Lower leg skin (tissue), 4 donors: ENCODE results near the gene CBFA2T3. TPM values are rescaled to one million over a fixed set of nuclear protein-coding genes. Genes with fewer than 3 reads are reported as not detected.

Experiments
- DNase-seq, 2 donors: peaks; one replicate each; pipeline ENCODE4 v3.0.0-alpha.2; 2019; ENCODE audit warnings: low spot score in 2 of 2
- H3K4me3 ChIP-seq: fragments of 200-600 bp; sonication (generic); 2 replicates; pipeline ENCODE4 v1.5.1; 2017; ENCODE audit warnings: mild to moderate bottlenecking, low read depth; ENCODE audit not compliant: poor library complexity, severe bottlenecking
- POLR2A ChIP-seq, 2 donors: fragments of 450-650 bp; IDR thresholded peaks; one replicate each; pipeline ENCODE4 v1.6.1; 2016 to 2017; ENCODE audit warnings: antibody characterized with exemption in 2 of 2, mild to moderate bottlenecking in 1 of 2, moderate library complexity in 1 of 2
- WGBS, 2 donors: methylation state at CpG; one replicate each; pipeline ENCODE4 v1.1.5; 2018; 5-methylcytosine and 5-hydroxymethylcytosine counted together
- intact Hi-C: fragments of 100-400 bp; cut with DNase I; formaldehyde crosslinking; loops from one replicate; pipeline ENCODE4 v1.15.0; 2023; ENCODE audit warnings: low total_unique reads
- total RNA-seq, 4 donors: library from RNA; depleted of rRNA; stranded (reverse); fragments of >200 nt; gene quantifications; one replicate each; pipeline ENCODE4 v1.1.0, GENCODE V29; 2016
- TF ChIP-seq, protein P1 (sequence below), 3 donors: fragments of 450-650 bp; IDR thresholded peaks; one replicate each; pipeline ENCODE4 v1.5.1; 2016; ENCODE audit warnings: antibody characterized with exemption in 3 of 3, mild to moderate bottlenecking in 3 of 3, moderate library complexity in 2 of 3

Gene CBFA2T3
- total RNA-seq, 4 donors from 2014 or later = 0.93 to 4.4 (median 2.9) TPM

DNA sequence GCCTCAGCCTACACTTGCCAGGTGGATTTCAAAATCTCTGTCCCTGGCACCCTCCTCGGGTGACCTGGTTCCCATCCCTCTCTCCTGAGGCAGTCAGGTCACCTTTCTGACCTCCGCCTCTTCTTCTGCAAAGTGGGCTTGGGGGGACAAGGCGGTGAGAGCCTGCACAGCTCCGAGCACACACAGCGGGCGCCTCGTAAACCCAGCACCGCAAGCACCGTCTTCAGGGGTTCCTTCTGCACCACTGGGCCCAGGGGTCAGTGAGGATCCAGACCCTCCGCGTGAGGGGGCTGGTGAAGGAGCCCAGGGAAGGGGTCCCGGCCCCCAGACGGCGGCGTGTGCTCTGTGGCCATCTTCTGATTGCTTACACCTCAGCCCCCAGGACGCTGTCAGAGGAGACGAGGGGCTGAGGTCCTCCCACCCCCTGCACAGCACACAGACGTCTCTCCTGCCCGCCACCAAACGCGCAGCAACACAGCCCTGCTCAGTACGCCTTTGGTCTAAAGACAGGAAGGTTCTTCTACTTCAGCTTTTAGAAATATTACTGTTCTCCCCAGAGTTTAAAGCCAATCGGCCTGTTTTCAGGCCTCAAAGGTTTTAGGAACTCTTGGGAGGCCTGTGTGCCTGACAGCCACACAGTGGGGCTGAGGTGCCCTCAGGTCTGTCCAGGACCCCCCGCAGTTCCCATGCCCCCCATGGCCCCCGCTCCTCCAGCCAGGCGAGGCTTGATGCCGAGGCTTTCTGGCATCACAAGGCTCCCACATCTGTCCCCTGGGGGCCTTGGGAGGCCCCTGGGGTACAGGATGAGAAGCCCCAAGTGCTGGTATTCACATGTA, 2.7 kb downstream of the CBFA2T3 start:
- H3K4me3 ChIP-seq = no peak overlapping the region
- TF ChIP-seq, protein P1, sequence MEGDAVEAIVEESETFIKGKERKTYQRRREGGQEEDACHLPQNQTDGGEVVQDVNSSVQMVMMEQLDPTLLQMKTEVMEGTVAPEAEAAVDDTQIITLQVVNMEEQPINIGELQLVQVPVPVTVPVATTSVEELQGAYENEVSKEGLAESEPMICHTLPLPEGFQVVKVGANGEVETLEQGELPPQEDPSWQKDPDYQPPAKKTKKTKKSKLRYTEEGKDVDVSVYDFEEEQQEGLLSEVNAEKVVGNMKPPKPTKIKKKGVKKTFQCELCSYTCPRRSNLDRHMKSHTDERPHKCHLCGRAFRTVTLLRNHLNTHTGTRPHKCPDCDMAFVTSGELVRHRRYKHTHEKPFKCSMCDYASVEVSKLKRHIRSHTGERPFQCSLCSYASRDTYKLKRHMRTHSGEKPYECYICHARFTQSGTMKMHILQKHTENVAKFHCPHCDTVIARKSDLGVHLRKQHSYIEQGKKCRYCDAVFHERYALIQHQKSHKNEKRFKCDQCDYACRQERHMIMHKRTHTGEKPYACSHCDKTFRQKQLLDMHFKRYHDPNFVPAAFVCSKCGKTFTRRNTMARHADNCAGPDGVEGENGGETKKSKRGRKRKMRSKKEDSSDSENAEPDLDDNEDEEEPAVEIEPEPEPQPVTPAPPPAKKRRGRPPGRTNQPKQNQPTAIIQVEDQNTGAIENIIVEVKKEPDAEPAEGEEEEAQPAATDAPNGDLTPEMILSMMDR (IDR thresholded peaks at IDR 0.05) = no peak
- TF ChIP-seq POLR2A (IDR thresholded peaks at IDR 0.05) = no peak
- DNase-seq = no peak
- intact Hi-C loops = no loop called here
- 73 to 74% methylated on average over 21 to 27 of the region's 27 CpGs for WGBS, 2 donors

DNA sequence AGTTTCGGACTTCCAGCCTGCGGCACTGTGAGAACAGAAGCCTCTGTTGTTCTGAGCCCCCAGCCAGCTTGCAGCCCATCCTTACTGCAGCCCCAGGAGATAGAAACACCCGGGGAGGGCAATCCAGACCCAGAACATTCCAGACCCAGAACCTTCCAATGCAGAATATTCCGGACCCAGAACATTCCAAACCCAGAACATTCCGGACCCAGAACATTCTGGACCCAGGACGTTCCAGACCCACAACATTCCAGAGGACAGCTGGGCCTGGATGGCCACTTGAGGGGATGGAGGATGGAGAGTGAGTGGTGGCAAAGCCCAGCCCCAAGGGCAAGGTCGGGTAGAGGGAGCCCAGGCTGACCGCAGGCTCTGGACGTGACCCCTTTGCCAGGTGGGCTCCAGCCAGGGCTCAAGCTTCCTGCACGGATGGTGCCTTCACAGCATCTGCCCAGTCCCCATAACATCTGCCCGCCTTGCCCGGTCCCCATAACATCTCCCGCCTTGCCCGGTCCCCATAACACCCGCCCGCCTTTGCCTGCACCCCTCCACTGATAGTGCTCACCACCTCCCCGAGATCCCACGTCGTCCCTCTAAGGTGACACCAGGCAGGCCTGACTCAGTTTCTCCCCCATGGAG, 3.5 kb downstream of the CBFA2T3 start:
- intact Hi-C loops = no loop called here
- no peak for DNase-seq
- no peak overlapping the region for H3K4me3 ChIP-seq
- TF ChIP-seq, protein P1 (IDR thresholded peaks at IDR 0.05) = no peak
- TF ChIP-seq POLR2A (IDR thresholded peaks at IDR 0.05) = no peak
- WGBS, 2 donors = 83 to 84% methylated on average over 19 of the region's 19 CpGs

DNA sequence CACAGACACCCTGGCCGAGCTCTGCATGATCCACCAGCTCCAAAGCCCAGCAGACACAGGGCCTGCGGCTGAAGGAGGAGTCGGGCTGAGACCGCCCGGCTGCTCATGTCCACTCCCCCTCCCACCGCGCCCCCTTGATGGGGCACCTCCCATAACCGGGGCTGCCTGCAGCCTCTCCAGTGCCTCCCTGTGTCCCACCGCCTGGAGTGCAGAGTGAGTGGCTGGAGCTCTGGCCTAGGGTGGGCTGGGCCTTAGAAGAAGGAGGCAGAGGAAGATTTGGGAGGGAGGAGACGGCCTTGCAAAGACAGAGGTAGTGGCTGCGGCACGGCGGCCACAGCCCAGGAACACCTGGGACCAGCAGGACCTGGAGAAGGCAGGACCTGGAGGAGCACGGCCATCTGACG, 4.0 kb downstream of the CBFA2T3 start:
- no peak overlapping the region for H3K4me3 ChIP-seq
- 63% methylated on average over 8 to 15 of the region's 15 CpGs for WGBS, 2 donors
- intact Hi-C loops = no loop called here
- no peak for DNase-seq
- TF ChIP-seq, protein P1 (IDR thresholded peaks at IDR 0.05) = no peak
- no peak for TF ChIP-seq POLR2A (IDR thresholded peaks at IDR 0.05)

DNA sequence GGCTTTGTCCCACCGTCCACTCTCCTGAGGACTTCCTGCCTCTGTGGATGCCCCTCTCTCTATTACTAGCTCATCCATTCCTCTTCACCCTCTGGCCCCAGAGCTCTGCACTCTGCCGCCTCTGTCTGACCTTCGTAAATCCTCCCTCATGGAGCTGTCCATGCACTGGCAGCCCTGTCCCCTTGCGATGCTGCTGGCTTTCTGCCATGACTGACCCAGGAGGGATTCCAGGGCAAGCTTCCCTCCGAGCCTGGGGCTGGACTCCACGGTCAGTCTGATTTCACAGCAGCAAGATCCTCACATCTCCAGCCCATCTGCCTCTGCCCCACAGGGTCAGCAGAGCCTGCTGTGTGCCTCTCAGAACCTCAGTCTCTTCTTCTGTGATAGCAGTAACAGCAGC, 4.7 kb downstream of the CBFA2T3 start:
- DNase-seq = no peak
- TF ChIP-seq, protein P1 (IDR thresholded peaks at IDR 0.05) = no peak
- TF ChIP-seq POLR2A (IDR thresholded peaks at IDR 0.05) = no peak
- WGBS, 2 donors = 40 to 41% methylated on average over 6 of the region's 6 CpGs
- intact Hi-C loops = no loop called here
- no peak overlapping the region for H3K4me3 ChIP-seq

DNA sequence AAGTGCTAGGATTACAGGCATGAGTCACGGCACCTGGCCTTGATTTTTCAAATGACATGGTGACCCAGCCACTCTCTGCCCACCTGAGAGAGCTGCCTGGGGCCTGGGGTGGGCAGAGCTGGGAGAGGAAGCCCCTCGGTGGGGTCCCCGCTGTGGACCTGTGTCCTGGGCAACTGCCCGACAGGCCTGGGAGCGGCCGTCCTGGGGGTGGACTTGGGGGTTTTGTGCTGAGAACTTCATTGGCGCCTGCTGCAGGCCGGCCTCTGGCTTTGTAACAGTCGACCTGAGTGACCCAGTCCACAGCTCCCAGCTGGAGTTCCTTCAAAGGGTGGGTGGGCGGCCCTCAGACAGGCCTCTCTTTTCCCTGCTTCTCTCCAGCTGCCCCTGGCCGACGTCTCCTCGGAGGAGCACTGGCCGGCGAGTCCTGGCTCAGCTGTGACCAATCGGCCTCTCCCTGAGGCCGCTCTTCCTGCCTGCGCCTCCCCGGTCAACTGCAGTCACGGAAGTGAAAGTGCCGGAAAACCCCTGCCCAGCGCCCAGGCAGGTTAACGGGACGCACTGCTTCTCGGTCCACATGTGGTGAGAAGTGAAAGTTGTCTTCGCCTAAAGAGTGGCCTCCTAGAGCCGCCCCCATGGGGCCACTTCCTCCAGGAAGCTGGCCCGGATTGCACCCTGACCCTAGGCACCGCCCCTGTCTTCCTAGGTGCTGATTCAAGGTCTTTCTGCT, 5.5 kb downstream of the CBFA2T3 start:
- no peak for DNase-seq
- TF ChIP-seq, protein P1 (IDR thresholded peaks at IDR 0.05) = no peak
- no peak for TF ChIP-seq POLR2A (IDR thresholded peaks at IDR 0.05)
- intact Hi-C loops = no loop called here
- H3K4me3 ChIP-seq = no peak overlapping the region
- WGBS, 2 donors = 76 to 89% methylated on average over 6 to 29 of the region's 29 CpGs
